ENCODE results near the gene BACH2.
"Not testable (repeated sequence)": the region's sequence is repeated elsewhere in the genome, so short reads cannot be mapped to it uniquely, and the experiment has no call there.

Gene BACH2

DNA sequence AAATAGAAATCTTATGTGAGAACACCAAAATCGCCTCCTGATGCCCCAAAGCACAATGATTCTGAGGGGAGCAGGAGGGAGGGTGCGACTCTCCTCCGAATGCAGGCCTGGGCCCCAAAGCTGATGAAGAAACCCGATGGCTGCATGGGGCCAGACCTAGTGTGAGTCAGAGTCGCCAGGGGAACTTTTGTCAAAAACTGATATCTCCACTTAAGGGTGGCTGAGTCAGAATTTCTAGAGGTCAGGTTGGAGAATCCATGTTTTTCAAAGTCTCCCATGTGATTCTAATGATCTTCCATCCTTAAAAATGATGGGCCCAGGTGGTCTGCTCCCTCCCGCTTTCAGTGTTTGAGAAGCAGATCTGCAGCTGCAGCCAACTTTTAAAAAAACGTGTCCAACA, 172.8 kb downstream of the BACH2 start:
- DNase-seq (ENCODE audit: low read depth): no peak
- H3K4me3 ChIP-seq (ENCODE audit: control insufficient read depth, low read depth, low read length): no peak overlapping the region
- TF ChIP-seq, protein P1, sequence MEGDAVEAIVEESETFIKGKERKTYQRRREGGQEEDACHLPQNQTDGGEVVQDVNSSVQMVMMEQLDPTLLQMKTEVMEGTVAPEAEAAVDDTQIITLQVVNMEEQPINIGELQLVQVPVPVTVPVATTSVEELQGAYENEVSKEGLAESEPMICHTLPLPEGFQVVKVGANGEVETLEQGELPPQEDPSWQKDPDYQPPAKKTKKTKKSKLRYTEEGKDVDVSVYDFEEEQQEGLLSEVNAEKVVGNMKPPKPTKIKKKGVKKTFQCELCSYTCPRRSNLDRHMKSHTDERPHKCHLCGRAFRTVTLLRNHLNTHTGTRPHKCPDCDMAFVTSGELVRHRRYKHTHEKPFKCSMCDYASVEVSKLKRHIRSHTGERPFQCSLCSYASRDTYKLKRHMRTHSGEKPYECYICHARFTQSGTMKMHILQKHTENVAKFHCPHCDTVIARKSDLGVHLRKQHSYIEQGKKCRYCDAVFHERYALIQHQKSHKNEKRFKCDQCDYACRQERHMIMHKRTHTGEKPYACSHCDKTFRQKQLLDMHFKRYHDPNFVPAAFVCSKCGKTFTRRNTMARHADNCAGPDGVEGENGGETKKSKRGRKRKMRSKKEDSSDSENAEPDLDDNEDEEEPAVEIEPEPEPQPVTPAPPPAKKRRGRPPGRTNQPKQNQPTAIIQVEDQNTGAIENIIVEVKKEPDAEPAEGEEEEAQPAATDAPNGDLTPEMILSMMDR (IDR thresholded peaks at IDR 0.05; ENCODE audit: control insufficient read depth, insufficient read depth, low read depth, low read length, missing control alignments): no peak

DNA sequence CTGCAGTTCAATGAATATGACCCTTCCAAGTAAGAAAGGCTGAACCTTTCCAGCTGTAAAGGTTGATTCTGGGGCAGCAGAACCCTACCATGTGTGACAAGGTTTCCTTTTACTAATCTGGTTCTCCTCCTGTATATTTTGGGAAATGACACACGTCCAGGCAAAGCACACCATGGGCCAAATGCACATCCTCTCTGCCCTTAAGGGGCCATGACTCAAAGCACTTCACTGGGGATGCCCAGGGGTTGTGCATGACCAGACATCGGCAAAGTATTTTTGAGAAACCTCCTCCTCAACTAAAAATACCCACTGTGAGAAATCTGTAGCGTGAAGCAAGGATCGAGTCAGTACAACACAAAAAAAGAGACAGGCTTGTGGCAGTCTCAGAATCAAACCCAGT, 174.7 kb downstream of the BACH2 start:
- no peak for DNase-seq (ENCODE audit: low read depth)
- TF ChIP-seq, protein P1 (IDR thresholded peaks at IDR 0.05; ENCODE audit: control insufficient read depth, insufficient read depth, low read depth, low read length, missing control alignments): no peak
- no peak overlapping the region for H3K4me3 ChIP-seq (ENCODE audit: control insufficient read depth, low read depth, low read length)

DNA sequence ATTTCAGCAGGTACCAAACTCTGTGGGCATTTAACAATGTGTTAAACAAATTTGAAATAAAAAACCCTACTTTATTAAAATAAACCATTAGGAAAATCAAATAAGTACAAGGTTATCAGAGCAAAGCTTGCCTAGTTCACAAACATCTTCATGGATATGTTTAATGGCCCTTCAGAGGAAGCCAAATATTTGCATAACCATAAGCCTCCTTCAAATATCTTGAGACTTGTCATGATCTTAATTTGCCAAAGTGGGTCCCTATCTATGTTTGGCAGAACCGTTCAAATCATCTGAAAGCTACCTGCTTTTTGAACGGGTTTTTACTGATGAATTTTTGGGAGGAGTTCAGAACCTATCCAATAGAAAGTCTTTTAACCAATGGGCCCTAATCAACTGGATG, 176.3 kb downstream of the BACH2 start:
- DNase-seq (ENCODE audit: low read depth): no peak
- TF ChIP-seq, protein P1 (IDR thresholded peaks at IDR 0.05; ENCODE audit: control insufficient read depth, insufficient read depth, low read depth, low read length, missing control alignments): no peak
- H3K4me3 ChIP-seq (ENCODE audit: control insufficient read depth, low read depth, low read length): no peak overlapping the region

DNA sequence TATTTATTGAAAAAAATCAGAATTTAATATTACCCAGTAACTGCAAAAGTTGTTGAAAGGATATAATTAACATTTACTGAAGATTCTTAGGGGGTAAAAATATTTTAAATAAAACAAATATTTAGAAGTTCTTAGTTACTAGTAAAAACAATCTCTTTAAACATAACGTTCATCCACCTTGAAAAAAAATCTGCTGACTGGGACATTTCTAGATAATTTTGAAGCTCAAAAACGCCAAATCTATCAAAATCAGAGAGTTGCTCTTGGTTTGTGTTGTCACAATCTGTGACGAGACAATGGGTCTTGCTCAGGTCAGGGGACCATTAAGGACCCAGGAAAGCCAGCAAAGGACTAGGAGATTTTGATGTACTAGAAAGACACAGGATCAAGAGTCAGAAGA, 177.0 kb downstream of the BACH2 start:
- no peak for DNase-seq (ENCODE audit: low read depth)
- TF ChIP-seq, protein P1 (IDR thresholded peaks at IDR 0.05; ENCODE audit: control insufficient read depth, insufficient read depth, low read depth, low read length, missing control alignments): no peak

DNA sequence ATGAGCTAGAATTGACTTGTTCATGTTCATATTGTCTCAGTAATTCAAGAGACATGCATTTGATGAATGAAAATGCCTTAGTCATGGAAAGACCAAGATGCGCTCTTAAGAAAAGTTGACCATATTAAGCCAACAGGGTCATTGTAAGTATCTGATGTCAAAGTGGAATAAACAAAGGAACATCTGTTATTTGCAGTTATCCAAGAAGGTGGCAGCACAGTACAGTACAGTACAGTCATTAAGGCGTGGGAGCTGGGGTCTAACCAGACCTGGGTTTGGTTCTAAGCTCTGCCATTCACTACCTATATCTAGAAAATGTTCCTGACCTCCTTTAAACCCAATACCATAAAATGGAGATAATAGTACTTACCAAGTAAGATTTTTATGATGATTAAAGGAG, 178.1 kb downstream of the BACH2 start:
- TF ChIP-seq, protein P1 (IDR thresholded peaks at IDR 0.05; ENCODE audit: control insufficient read depth, insufficient read depth, low read depth, low read length, missing control alignments): no peak
- no peak overlapping the region for H3K4me3 ChIP-seq (ENCODE audit: control insufficient read depth, low read depth, low read length)
- DNase-seq (ENCODE audit: low read depth): no peak

More for the DNA sequence above, 177.0 kb downstream of the BACH2 start:
- no peak overlapping the region for H3K4me3 ChIP-seq (ENCODE audit: control insufficient read depth, low read depth, low read length)

DNA sequence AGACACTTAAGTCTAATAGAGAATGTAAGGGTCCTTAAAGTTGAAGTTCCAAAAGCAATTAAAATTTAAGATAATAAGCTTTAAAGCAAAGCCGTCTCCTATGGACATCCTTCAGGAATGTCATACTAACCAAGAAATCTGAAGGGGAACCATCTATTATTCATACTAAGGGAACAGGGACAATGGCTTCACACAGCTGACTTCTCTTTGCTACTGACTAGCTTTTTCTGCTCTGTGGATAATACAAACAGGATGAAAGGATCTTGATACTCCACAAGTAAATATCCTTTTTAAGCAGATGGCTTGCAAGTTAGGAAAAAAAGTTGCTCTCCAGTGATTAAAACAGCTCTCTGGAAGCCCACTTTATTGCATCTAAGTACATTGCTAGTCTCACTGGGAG, 178.6 kb downstream of the BACH2 start:
- TF ChIP-seq, protein P1 (IDR thresholded peaks at IDR 0.05; ENCODE audit: control insufficient read depth, insufficient read depth, low read depth, low read length, missing control alignments): no peak
- no peak overlapping the region for H3K4me3 ChIP-seq (ENCODE audit: control insufficient read depth, low read depth, low read length)
- DNase-seq (ENCODE audit: low read depth): no peak

DNA sequence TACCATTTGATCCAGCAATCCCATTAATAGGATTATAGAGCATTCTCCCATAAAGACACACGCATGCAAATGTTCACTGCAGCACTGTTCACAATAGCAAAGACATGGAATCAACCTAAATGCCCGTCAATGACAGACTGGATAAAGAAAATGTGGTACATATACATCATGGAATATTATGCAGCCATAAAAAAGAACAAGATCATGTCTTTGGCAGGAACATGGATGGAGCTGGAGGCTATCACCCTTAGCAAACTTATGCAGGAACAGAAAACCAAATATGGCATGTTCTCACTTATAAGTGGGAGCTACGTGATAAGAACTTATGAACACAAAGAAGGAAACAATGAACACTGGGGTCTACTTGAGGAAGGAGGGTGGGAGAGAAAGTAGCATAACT, 180.5 kb downstream of the BACH2 start:
- DNase-seq (ENCODE audit: low read depth): not testable (repeated sequence)

More for the DNA sequence above, 180.5 kb downstream of the BACH2 start:
- not testable (repeated sequence) for H3K4me3 ChIP-seq (ENCODE audit: control insufficient read depth, low read depth, low read length)

Data from AG09309 (cell line).